ENCODE measurements around the gene BMAL1.
"Not testable (repeated sequence)": the region's sequence is repeated elsewhere in the genome, so short reads cannot be mapped to it uniquely, and the experiment has no call there.

BMAL1 gene

GRCh38 chr11:13249177-13249576, 28.4 kb upstream of the BMAL1 start:
- Histone ChIP-seq H3K4me1 (ENCODE audit: control insufficient read depth, insufficient read depth, low read length) (no peaks in the 10 kb centered on the region), H3K9me3 (ENCODE audit: control insufficient read depth, low read length) (no peaks in the 10 kb centered on the region), H3K36me3 (ENCODE audit: control insufficient read depth, insufficient read depth, low read length) (no peaks in the 10 kb centered on the region), H3K9ac (ENCODE audit: low read length) (no peak overlapping the region), H3K4me3 (ENCODE audit: low read length) (no peak overlapping the region), H3K27me3 (ENCODE audit: control insufficient read depth, insufficient read depth, low read length) (no peaks in the 10 kb centered on the region)

- H3K4me1 ChIP-seq (ENCODE audit: control insufficient read depth, insufficient read depth, low read length) = no peaks in the 10 kb centered on the region
Measured at GRCh38 chr11:13249992-13250391, 27.6 kb upstream of the BMAL1 start.

GRCh38 chr11:13251966-13252365, 25.6 kb upstream of the BMAL1 start:
- Histone ChIP-seq H3K9ac (ENCODE audit: low read length) (no peak overlapping the region), H3K4me3 (ENCODE audit: low read length) (no peak overlapping the region), H3K36me3 (ENCODE audit: control insufficient read depth, insufficient read depth, low read length) (no peaks in the 10 kb centered on the region), H3K4me1 (ENCODE audit: control insufficient read depth, insufficient read depth, low read length) (no peaks in the 10 kb centered on the region), H3K27me3 (ENCODE audit: control insufficient read depth, insufficient read depth, low read length) (no peaks in the 10 kb centered on the region), H3K9me3 (ENCODE audit: control insufficient read depth, low read length) (no peaks in the 10 kb centered on the region)

More at GRCh38 chr11:13249992-13250391, 27.6 kb upstream of the BMAL1 start:
- Histone ChIP-seq H3K4me3 (ENCODE audit: low read length) (no peak overlapping the region), H3K27me3 (ENCODE audit: control insufficient read depth, insufficient read depth, low read length) (no peaks in the 10 kb centered on the region), H3K36me3 (ENCODE audit: control insufficient read depth, insufficient read depth, low read length) (no peaks in the 10 kb centered on the region), H3K9me3 (ENCODE audit: control insufficient read depth, low read length) (no peaks in the 10 kb centered on the region), H3K9ac (ENCODE audit: low read length) (no peak overlapping the region)

DNA sequence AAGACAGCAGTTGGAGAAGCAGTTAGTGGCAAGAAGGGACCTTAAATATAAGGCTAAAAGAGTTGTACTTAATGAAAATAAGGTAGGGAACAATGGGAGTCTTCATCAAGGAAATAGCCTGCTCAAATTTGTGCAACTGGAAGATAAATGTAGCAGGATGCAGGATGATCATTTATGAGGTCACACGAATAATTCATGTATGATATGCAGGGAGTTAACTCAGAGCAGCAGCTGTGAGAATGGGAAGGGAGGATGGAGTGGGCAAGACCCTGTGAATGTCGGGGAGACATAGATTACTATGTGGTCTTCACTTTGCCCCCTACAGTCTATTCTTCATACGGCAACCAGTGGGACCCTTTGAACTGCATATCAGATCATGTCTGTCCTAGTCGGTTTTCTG, 25.2 kb upstream of the BMAL1 start:
- Histone ChIP-seq H3K4me3 (ENCODE audit: low read length) (no peak overlapping the region), H3K9ac (ENCODE audit: low read length) (no peak overlapping the region), H3K4me1 (ENCODE audit: control insufficient read depth, insufficient read depth, low read length) (no peaks in the 10 kb centered on the region), H3K9me3 (ENCODE audit: control insufficient read depth, low read length) (no peaks in the 10 kb centered on the region), H3K27me3 (ENCODE audit: control insufficient read depth, insufficient read depth, low read length) (no peaks in the 10 kb centered on the region), H3K36me3 (ENCODE audit: control insufficient read depth, insufficient read depth, low read length) (no peaks in the 10 kb centered on the region)

- Histone ChIP-seq H3K4me1 (ENCODE audit: control insufficient read depth, insufficient read depth, low read length) (peaks cover 8% of the 10 kb centered on the region), H3K9me3 (ENCODE audit: control insufficient read depth, low read length) (no peaks in the 10 kb centered on the region), H3K9ac (ENCODE audit: low read length) (no peak overlapping the region), H3K27me3 (ENCODE audit: control insufficient read depth, insufficient read depth, low read length) (no peaks in the 10 kb centered on the region), H3K36me3 (ENCODE audit: control insufficient read depth, insufficient read depth, low read length) (no peaks in the 10 kb centered on the region), H3K4me3 (ENCODE audit: low read length) (no peak overlapping the region)
Measured at GRCh38 chr11:13256216-13256615, 21.4 kb upstream of the BMAL1 start.

- H3K4me3 ChIP-seq (ENCODE audit: low read length); H3K27me3 ChIP-seq (ENCODE audit: control insufficient read depth, insufficient read depth, low read length): not testable (repeated sequence)
Measured at GRCh38 chr11:13258061-13258460, 19.5 kb upstream of the BMAL1 start.

GRCh38 chr11:13258855-13259254, 18.7 kb upstream of the BMAL1 start:
- Histone ChIP-seq H3K4me3 (ENCODE audit: low read length) (no peak overlapping the region), H3K9ac (ENCODE audit: low read length) (no peak overlapping the region), H3K27me3 (ENCODE audit: control insufficient read depth, insufficient read depth, low read length) (no peaks in the 10 kb centered on the region), H3K9me3 (ENCODE audit: control insufficient read depth, low read length) (no peaks in the 10 kb centered on the region), H3K4me1 (ENCODE audit: control insufficient read depth, insufficient read depth, low read length) (peaks cover 12% of the 10 kb centered on the region), H3K36me3 (ENCODE audit: control insufficient read depth, insufficient read depth, low read length) (no peaks in the 10 kb centered on the region)

More at GRCh38 chr11:13258061-13258460, 19.5 kb upstream of the BMAL1 start:
- H3K9ac ChIP-seq (ENCODE audit: low read length); H3K9me3 ChIP-seq (ENCODE audit: control insufficient read depth, low read length); H3K36me3 ChIP-seq (ENCODE audit: control insufficient read depth, insufficient read depth, low read length): not testable (repeated sequence)
- peaks cover 12% of the 10 kb centered on the region for H3K4me1 ChIP-seq (ENCODE audit: control insufficient read depth, insufficient read depth, low read length)

DNA sequence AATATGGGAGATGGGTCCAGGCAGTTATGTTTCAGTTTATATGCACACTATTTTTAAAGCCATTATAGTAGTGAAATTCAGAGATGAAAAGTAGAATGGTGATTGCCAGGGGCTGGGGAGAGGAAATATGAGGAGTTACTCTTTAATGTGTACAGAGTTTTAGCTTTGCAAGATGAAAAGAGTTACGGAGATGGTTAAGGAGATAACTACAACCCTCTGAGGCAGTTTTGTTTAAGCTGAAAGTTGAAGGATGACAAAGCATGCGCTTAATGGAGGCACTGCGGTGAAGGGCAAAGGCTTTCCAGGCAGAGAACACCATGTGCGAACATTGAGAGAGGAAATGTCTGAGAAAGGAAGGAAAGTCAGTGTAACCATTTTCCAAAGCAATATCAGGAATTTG, 18.2 kb upstream of the BMAL1 start:
- no peak overlapping the region for H3K9ac ChIP-seq (ENCODE audit: low read length)
- H3K27me3 ChIP-seq (ENCODE audit: control insufficient read depth, insufficient read depth, low read length) = no peaks in the 10 kb centered on the region
- no peak overlapping the region for H3K4me3 ChIP-seq (ENCODE audit: low read length)
- H3K36me3 ChIP-seq (ENCODE audit: control insufficient read depth, insufficient read depth, low read length) = no peaks in the 10 kb centered on the region
- peaks cover 12% of the 10 kb centered on the region for H3K4me1 ChIP-seq (ENCODE audit: control insufficient read depth, insufficient read depth, low read length)
- no peaks in the 10 kb centered on the region for H3K9me3 ChIP-seq (ENCODE audit: control insufficient read depth, low read length)

DNA sequence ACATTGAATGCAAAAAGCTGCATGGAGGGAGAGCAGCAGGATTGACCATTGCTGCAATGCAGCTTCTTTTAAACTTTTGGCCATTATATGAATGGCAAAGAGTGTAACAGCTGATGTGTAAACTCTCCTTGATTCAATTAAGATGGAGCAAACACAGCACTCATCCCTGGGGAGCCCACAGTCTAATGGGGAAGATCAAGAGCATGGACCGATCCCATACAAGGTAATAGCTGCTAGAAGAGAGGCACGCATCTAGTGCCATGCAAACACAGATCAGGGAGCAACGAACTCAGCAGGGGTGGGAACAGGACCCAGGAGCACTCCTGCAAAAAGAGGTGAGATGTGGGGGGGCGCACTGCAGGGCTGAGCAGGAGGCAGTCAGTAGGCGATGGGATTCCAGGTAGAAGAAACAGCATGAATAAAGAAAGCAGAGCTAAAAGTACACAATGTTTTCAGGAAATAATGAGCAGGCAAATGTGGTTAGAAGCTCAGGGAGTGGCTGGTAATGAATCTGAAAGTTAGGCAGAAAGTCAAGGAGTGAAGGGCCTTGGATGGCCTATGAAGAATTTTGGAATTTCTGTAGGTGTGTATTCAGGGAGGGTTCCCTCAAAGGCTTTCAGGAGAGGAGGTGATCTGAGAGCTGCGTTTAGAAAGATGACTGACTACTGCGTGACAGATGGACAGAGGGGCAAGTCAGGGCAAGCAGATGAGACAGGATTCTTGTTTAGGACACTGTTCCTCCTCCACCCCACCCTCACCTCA, 17.2 kb upstream of the BMAL1 start:
- Histone ChIP-seq H3K4me1 (ENCODE audit: control insufficient read depth, insufficient read depth, low read length) (peaks cover 12% of the 10 kb centered on the region), H3K9me3 (ENCODE audit: control insufficient read depth, low read length) (no peaks in the 10 kb centered on the region), H3K27me3 (ENCODE audit: control insufficient read depth, insufficient read depth, low read length) (no peaks in the 10 kb centered on the region), H3K4me3 (ENCODE audit: low read length) (no peak overlapping the region), H3K36me3 (ENCODE audit: control insufficient read depth, insufficient read depth, low read length) (no peaks in the 10 kb centered on the region), H3K9ac (ENCODE audit: low read length) (no peak overlapping the region)

GRCh38 chr11:13260963-13261588, 16.5 kb upstream of the BMAL1 start:
- no peaks in the 10 kb centered on the region for H3K9me3 ChIP-seq (ENCODE audit: control insufficient read depth, low read length)
- H3K27me3 ChIP-seq (ENCODE audit: control insufficient read depth, insufficient read depth, low read length) = no peaks in the 10 kb centered on the region
- H3K9ac ChIP-seq (ENCODE audit: low read length) = no peak overlapping the region
- no peak overlapping the region for H3K4me3 ChIP-seq (ENCODE audit: low read length)
- no peaks in the 10 kb centered on the region for H3K36me3 ChIP-seq (ENCODE audit: control insufficient read depth, insufficient read depth, low read length)
- peaks cover 12% of the 10 kb centered on the region for H3K4me1 ChIP-seq (ENCODE audit: control insufficient read depth, insufficient read depth, low read length)

GRCh38 chr11:13261591-13262061, 16.0 kb upstream of the BMAL1 start:
- Histone ChIP-seq H3K9me3 (ENCODE audit: control insufficient read depth, low read length) (no peaks in the 10 kb centered on the region), H3K9ac (ENCODE audit: low read length) (no peak overlapping the region), H3K4me1 (ENCODE audit: control insufficient read depth, insufficient read depth, low read length) (peaks cover 12% of the 10 kb centered on the region), H3K36me3 (ENCODE audit: control insufficient read depth, insufficient read depth, low read length) (no peaks in the 10 kb centered on the region), H3K27me3 (ENCODE audit: control insufficient read depth, insufficient read depth, low read length) (no peaks in the 10 kb centered on the region), H3K4me3 (ENCODE audit: low read length) (no peak overlapping the region)

DNA sequence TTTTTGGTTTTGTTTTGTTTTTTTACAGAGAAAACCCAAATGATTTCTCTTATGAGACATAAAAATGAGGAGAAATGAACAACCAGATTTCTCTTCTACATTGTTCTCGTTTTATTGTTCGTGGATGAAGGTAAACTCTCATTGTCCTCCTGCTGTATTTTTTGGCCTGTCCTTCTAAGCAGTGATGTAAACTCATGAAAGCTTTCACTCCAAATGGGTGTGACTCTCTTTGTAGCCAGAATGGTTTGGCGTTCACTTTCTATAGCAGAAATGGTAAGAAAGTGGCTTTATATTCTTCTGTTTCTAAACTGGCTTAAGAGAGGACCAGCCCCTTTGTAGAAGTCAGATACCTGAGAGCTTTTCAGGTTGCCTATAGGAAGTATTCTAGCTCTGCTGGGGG, 15.5 kb upstream of the BMAL1 start:
- no peak overlapping the region for H3K9ac ChIP-seq (ENCODE audit: low read length)
- H3K36me3 ChIP-seq (ENCODE audit: control insufficient read depth, insufficient read depth, low read length) = no peaks in the 10 kb centered on the region
- H3K9me3 ChIP-seq (ENCODE audit: control insufficient read depth, low read length) = no peaks in the 10 kb centered on the region
- no peak overlapping the region for H3K4me3 ChIP-seq (ENCODE audit: low read length)
- H3K4me1 ChIP-seq (ENCODE audit: control insufficient read depth, insufficient read depth, low read length) = peaks cover 12% of the 10 kb centered on the region
- no peaks in the 10 kb centered on the region for H3K27me3 ChIP-seq (ENCODE audit: control insufficient read depth, insufficient read depth, low read length)

Data from mucosa of stomach (tissue), 1 donor.